CD4-positive, alpha-beta T cell treated with Interleukin-6 at 100 ng/mL for 8 hours (primary cell): Measurements from ENCODE around the gene OVOL3.
"Not testable (repeated sequence)": the region's sequence is repeated elsewhere in the genome, so short reads cannot be mapped to it uniquely, and the experiment has no call there.

ENCODE experiments used
- DNase-seq: peaks from one replicate; pipeline ENCODE4 v3.0.0-alpha.2; 2020; ENCODE audit warnings: mixed read lengths, low spot score

The OVOL3 gene

GRCh38 chr19:36110487-36111199 is at the start of gene OVOL3:
OVOL3 (plus strand) TSS chr19:36111143; CDS start chr19:36111203, 60 bp downstream.
- DNase-seq: no peak

- no peak for DNase-seq
Observed at GRCh38 chr19:36061367-36061766, 49.6 kb upstream of the OVOL3 start.

GRCh38 chr19:36064826-36065225 is 46.1 kb upstream of the OVOL3 start:
- no peak for DNase-seq

- no peak for DNase-seq
Observed at GRCh38 chr19:36067681-36068080, 43.3 kb upstream of the OVOL3 start.

- DNase-seq: not testable (repeated sequence)
Observed at GRCh38 chr19:36068810-36069499, 42.0 kb upstream of the OVOL3 start.

- DNase-seq: no peak
Observed at GRCh38 chr19:36072081-36072480, 38.9 kb upstream of the OVOL3 start.

- DNase-seq: no peak
Observed at GRCh38 chr19:36073121-36073876, 37.6 kb upstream of the OVOL3 start.

GRCh38 chr19:36079389-36079945 is 31.5 kb upstream of the OVOL3 start:
- DNase-seq: no peak

GRCh38 chr19:36081385-36081784 is 29.6 kb upstream of the OVOL3 start:
- no peak for DNase-seq

- DNase-seq: no peak
Observed at GRCh38 chr19:36081894-36082293, 29.0 kb upstream of the OVOL3 start.

GRCh38 chr19:36082916-36083315 is 28.0 kb upstream of the OVOL3 start:
- DNase-seq: no peak

- no peak for DNase-seq
Observed at GRCh38 chr19:36084231-36085009, 26.5 kb upstream of the OVOL3 start.

GRCh38 chr19:36086326-36086725 is 24.6 kb upstream of the OVOL3 start:
- no peak for DNase-seq

- no peak for DNase-seq
Observed at GRCh38 chr19:36089847-36090246, 21.1 kb upstream of the OVOL3 start.

- DNase-seq: no peak
Observed at GRCh38 chr19:36090910-36091695, 19.8 kb upstream of the OVOL3 start.

GRCh38 chr19:36092566-36092965 is 18.4 kb upstream of the OVOL3 start:
- no peak for DNase-seq

- no peak for DNase-seq
Observed at GRCh38 chr19:36093146-36093662, 17.7 kb upstream of the OVOL3 start.

GRCh38 chr19:36093687-36094086 is 17.3 kb upstream of the OVOL3 start:
- no peak for DNase-seq

- no peak for DNase-seq
Observed at GRCh38 chr19:36097036-36097435, 13.9 kb upstream of the OVOL3 start.

GRCh38 chr19:36099166-36099785 is 11.7 kb upstream of the OVOL3 start:
- no peak for DNase-seq
